Neural progenitor cell (in vitro differentiated cells): ENCODE results near the gene USP35.

Experiments used
- EZH2 ChIP-seq: fragments of 200-600 bp; sonication (generic); IDR thresholded peaks from 2 replicates; pipeline ENCODE4 v1.6.1; 2017; ENCODE audit warnings: antibody characterized with exemption, mild to moderate bottlenecking, moderate library complexity
- TF ChIP-seq, protein P1 (sequence below): fragments of 200-600 bp; sonication (generic); IDR thresholded peaks from 2 replicates; pipeline ENCODE4 v1.5.1; 2017; ENCODE audit warnings: antibody characterized with exemption, mild to moderate bottlenecking

DNA sequence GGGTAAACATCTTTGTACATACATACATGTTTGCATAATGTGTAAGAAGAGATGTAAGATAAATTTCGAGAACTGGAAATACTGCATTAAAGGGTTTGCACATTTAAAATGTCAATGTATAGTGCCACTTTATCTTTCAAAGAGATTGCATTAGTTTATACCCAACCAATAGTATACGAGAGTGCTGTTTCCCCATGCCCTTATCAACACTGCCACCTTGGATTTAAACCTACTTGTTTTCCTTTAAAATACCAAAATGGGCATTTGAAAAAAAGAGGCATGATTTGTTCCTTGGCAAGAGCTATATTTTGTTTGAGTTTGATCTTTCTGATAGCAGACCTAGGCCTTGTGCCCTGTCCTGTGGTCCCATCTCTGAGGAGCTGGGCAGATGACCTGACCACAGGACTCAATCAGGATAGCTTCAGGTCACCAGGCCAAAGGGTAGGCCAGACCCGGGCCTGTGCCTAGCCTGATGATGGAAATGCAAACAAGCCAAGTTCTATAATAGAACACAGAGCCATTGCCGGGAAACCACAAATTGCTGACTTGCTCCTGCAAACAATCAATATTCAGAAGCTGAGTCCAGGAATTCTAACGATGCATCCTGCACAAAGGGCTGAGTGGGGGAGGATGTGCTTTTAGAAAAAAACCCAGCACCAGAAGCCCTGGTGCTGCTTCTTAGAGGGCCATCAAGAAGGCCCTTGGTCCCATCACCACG is 32.4 kb upstream of the USP35 start:
- TF ChIP-seq, protein P1, sequence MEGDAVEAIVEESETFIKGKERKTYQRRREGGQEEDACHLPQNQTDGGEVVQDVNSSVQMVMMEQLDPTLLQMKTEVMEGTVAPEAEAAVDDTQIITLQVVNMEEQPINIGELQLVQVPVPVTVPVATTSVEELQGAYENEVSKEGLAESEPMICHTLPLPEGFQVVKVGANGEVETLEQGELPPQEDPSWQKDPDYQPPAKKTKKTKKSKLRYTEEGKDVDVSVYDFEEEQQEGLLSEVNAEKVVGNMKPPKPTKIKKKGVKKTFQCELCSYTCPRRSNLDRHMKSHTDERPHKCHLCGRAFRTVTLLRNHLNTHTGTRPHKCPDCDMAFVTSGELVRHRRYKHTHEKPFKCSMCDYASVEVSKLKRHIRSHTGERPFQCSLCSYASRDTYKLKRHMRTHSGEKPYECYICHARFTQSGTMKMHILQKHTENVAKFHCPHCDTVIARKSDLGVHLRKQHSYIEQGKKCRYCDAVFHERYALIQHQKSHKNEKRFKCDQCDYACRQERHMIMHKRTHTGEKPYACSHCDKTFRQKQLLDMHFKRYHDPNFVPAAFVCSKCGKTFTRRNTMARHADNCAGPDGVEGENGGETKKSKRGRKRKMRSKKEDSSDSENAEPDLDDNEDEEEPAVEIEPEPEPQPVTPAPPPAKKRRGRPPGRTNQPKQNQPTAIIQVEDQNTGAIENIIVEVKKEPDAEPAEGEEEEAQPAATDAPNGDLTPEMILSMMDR, result no peak
- TF ChIP-seq EZH2, result no peak
